ENCODE results near the gene SGTA.

- no peak for TF ChIP-seq CTCF (IDR thresholded peaks at IDR 0.05; ENCODE audit: insufficient read depth, low read length)
- no peak for TF ChIP-seq POLR2AphosphoS5 (IDR thresholded peaks at IDR 0.05; ENCODE audit: low read depth)
- no peak for TF ChIP-seq REST (IDR thresholded peaks at IDR 0.05; ENCODE audit: insufficient replicate concordance, low read depth)
- TF ChIP-seq SPI1 (IDR thresholded peaks at IDR 0.05; ENCODE audit: borderline replicate concordance, low read depth), result no peak
Observed at GRCh38 chr19:2747349-2747748, 35.7 kb downstream of the SGTA start.
